ENCODE data around the gene C17orf58.

DNA sequence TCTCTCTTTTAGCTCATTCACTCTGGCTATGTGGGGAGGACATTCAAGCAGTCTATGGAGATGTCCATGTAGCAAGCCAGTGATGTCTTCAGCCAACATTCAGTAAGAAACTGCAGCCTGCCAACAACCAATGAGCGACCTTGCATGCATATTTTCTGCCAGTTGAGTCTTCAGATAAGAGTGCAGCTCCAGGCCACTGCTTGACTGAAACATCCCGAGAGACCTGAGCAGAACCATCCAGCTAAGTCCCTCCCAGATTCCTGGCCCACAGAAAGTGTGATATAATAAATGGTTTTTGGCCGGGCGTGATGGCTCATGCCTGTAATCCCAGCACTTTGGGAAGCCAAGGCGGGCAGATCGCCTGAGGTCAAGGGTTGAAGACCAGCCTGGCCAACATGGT lies 10.5 kb upstream of the C17orf58 start:
- TF ChIP-seq, protein P1, sequence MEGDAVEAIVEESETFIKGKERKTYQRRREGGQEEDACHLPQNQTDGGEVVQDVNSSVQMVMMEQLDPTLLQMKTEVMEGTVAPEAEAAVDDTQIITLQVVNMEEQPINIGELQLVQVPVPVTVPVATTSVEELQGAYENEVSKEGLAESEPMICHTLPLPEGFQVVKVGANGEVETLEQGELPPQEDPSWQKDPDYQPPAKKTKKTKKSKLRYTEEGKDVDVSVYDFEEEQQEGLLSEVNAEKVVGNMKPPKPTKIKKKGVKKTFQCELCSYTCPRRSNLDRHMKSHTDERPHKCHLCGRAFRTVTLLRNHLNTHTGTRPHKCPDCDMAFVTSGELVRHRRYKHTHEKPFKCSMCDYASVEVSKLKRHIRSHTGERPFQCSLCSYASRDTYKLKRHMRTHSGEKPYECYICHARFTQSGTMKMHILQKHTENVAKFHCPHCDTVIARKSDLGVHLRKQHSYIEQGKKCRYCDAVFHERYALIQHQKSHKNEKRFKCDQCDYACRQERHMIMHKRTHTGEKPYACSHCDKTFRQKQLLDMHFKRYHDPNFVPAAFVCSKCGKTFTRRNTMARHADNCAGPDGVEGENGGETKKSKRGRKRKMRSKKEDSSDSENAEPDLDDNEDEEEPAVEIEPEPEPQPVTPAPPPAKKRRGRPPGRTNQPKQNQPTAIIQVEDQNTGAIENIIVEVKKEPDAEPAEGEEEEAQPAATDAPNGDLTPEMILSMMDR (IDR thresholded peaks at IDR 0.05) = no peak
- TF ChIP-seq POLR2A (IDR thresholded peaks at IDR 0.05) (no peak), POLR2AphosphoS5 (IDR thresholded peaks at IDR 0.05) (no peak)
